Measurements from ENCODE around the gene KCNMA1. TPM values are rescaled to one million over a fixed set of nuclear protein-coding genes. Genes with fewer than 3 reads are reported as not detected.
A peak's percentile ranks its signal among the peaks of the same experiment; 100 is the strongest.

KCNMA1 gene
- total RNA-seq, 1 donor from 2014 or later, result not detected

DNA sequence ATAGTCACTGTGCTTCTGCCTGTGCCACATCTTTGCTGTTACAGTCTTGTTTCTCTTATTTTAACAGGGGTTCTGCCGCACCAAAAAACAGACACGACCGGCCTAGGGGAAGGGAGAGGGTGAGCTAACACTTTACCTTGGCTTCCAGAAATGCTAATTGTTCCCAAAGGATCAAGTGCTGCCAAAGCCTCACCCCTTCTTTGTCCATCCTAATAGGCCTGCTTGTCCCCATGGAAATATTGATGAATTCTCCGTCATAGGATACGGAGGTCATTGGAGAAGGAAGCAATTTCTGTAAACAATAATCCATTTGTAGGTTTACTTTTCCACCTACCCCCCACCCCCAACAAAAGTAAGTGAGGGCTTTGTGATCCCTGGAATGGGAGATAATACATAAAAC is 567.3 kb downstream of the KCNMA1 start:
- intact Hi-C loops (cut with micrococcal nuclease), result no loop called here

DNA sequence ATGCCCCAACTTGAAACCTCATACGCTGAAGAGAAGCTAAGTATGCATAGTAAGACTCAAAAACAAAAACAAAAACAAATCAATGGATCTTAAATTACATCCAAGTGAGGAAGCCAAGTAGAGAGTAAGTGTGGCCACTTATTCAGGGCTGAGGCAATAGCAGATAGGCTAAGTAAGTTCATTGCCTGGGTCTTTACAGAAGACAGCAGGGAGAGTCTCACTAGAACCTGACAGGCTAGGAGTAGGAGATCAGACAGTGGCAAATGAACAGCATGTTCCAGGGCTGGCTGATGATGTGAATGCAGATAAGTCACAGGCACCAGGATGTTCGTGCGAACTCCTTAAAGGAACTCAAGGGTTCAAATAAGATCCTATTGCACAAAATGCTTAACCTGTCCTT is 568.6 kb downstream of the KCNMA1 start:
- Mint-ChIP-seq H3K27ac (no peak overlapping the region), H3K4me1 (no peaks in the 10 kb centered on the region), H3K36me3 (ENCODE audit: low read depth) (no peaks in the 10 kb centered on the region), H3K27me3 (no peaks in the 10 kb centered on the region), H3K4me3 (no peak overlapping the region), H3K9me3 (no peaks in the 10 kb centered on the region)
- intact Hi-C loops (cut with micrococcal nuclease), result no loop called here
- no peak for DNase-seq

More for the DNA sequence above, 567.3 kb downstream of the KCNMA1 start:
- no peak for DNase-seq
- H3K36me3 Mint-ChIP-seq (ENCODE audit: low read depth), result no peaks in the 10 kb centered on the region
- no peaks in the 10 kb centered on the region for H3K27me3 Mint-ChIP-seq
- no peak overlapping the region for H3K4me3 Mint-ChIP-seq
- no peak overlapping the region for H3K27ac Mint-ChIP-seq
- no peaks in the 10 kb centered on the region for H3K4me1 Mint-ChIP-seq
- no peaks in the 10 kb centered on the region for H3K9me3 Mint-ChIP-seq

DNA sequence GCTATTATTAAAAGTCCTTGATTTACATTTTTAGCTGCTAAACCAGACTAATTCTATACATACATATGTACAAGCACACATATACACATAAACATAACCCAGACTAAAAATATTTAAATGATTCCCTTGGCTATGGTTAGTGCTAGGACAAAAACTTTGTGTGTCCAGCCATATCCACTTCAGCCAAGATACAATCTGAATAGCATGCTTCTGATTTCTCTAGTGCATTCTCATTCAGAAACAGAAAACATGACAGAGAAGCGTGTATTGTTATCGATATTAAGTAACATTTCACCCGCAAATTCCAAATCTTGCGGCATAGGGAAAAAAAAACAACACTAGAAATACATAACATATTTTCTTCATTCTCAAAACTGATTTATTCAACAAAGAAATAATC is 569.3 kb downstream of the KCNMA1 start:
- Mint-ChIP-seq H3K27ac (no peak overlapping the region), H3K4me3 (no peak overlapping the region), H3K4me1 (no peaks in the 10 kb centered on the region), H3K36me3 (ENCODE audit: low read depth) (no peaks in the 10 kb centered on the region), H3K9me3 (no peaks in the 10 kb centered on the region), H3K27me3 (no peaks in the 10 kb centered on the region)
- DNase-seq, result no peak
- intact Hi-C loops (cut with micrococcal nuclease), result no loop called here

DNA sequence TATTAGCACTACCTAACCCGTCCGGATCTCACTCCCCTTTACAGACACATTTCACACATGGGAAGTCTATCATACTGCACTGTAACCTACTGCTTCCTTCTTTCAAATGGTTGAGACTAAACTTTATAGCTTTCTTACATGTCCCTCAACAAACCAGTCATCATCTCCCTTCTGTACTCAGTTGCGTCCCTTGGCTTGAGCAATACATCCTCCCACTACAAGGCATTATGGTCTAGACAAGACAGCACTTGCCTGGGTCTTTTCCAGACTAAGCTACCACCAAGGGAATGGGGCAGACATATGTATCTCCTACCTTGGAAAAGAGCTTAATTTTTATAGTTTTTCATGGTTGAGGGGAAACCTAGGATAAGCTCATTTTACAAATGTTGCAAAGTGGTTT is 575.2 kb downstream of the KCNMA1 start:
- no peak overlapping the region for H3K4me3 Mint-ChIP-seq
- no peaks in the 10 kb centered on the region for H3K9me3 Mint-ChIP-seq
- H3K27me3 Mint-ChIP-seq, result peaks cover 2% of the 10 kb centered on the region
- intact Hi-C loops (cut with micrococcal nuclease), result no loop called here
- H3K27ac Mint-ChIP-seq, result no peak overlapping the region
- H3K36me3 Mint-ChIP-seq (ENCODE audit: low read depth), result no peaks in the 10 kb centered on the region
- no peaks in the 10 kb centered on the region for H3K4me1 Mint-ChIP-seq
- no peak for DNase-seq

DNA sequence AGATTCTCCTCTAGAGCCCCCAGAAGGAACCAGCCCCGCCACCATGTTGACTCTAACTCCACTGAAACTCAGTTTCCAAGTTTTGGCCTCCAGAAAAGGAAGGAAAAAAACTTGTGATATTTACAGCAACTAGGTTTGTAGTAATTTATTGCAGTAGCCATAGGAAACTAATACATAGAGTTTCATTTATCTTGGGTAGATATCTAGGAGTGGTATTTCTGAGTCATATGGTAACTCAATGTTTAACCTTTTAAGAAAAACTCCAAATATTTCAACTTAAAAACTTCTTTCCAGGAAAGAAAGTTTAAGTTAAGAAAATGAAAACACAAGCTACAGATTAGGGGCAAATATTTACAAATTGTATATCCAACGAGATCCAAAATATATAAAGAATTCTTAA is 576.7 kb downstream of the KCNMA1 start:
- no peak overlapping the region for H3K4me3 Mint-ChIP-seq
- no peaks in the 10 kb centered on the region for H3K36me3 Mint-ChIP-seq (ENCODE audit: low read depth)
- peaks cover 2% of the 10 kb centered on the region for H3K27me3 Mint-ChIP-seq
- DNase-seq, result no peak
- no peaks in the 10 kb centered on the region for H3K4me1 Mint-ChIP-seq
- intact Hi-C loops (cut with micrococcal nuclease), result no loop called here
- no peak overlapping the region for H3K27ac Mint-ChIP-seq
- no peaks in the 10 kb centered on the region for H3K9me3 Mint-ChIP-seq

DNA sequence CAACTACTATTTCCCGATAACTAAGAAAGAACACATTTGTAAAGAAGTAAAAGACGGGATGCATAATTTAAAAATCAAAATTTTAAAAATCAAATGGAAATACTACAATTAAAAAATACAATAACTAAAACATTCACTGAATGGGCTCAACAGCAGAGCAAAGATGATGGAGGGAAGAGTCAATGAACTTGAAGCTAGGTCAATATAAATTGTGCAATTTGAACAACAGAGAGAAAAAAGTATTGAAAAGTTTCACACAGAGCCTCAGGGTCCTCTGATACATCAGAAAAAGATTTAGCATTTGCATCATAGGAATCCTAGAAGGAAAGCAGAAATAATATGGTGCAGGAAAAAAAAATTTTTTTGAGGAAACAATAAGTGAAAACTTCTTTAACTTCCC is 581.0 kb downstream of the KCNMA1 start:
- no peak overlapping the region for H3K4me3 Mint-ChIP-seq

DNA sequence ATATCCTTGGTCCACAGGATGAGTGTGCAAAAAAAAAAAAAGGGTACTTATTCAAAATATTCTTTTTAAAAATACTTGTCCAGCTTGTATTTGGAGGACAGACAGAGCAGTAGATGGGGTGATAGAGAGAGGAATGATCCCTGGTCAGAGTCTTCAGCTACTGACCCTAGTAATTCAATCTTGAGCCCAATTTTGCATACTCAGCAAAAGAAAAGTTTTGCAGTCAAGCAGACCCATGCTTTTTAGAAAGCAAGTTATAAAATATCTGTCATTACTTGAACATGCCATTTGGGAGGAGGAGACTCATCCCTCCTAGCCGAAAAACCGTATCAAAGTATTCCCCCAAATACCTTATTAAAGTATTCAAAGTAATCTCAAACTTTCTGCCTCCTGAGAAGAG is 585.0 kb downstream of the KCNMA1 start:
- Mint-ChIP-seq H3K9me3 (no peaks in the 10 kb centered on the region), H3K4me1 (no peaks in the 10 kb centered on the region), H3K36me3 (ENCODE audit: low read depth) (no peaks in the 10 kb centered on the region), H3K4me3 (no peak overlapping the region), H3K27me3 (no peaks in the 10 kb centered on the region), H3K27ac (no peak overlapping the region)
- intact Hi-C loops (cut with micrococcal nuclease), result no loop called here
- no peak for DNase-seq

More for the DNA sequence above, 581.0 kb downstream of the KCNMA1 start:
- intact Hi-C loops (cut with micrococcal nuclease), result no loop called here
- H3K4me1 Mint-ChIP-seq, result no peaks in the 10 kb centered on the region
- no peak overlapping the region for H3K27ac Mint-ChIP-seq
- H3K27me3 Mint-ChIP-seq, result peaks cover 2% of the 10 kb centered on the region
- H3K36me3 Mint-ChIP-seq (ENCODE audit: low read depth), result no peaks in the 10 kb centered on the region
- no peak for DNase-seq
- H3K9me3 Mint-ChIP-seq, result no peaks in the 10 kb centered on the region

DNA sequence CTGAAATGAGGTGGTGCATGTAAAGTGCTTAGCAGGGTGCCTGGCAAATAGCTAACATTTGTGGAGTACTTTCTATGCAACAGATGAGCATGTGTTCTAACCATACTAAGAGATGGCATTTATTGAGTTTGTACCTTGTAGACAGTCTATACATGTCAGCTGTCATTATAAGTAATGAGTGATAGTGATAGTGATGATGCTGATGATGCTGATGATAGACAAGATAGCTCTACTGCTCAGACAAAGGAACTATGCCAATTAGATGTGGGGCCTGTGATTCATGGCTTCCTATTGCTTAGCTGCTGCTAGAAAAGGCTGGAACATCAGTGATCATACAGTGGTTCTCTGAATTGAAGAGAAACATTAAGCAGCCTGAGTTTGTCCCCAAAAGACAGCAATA is 585.8 kb downstream of the KCNMA1 start:
- Mint-ChIP-seq H3K4me1 (no peaks in the 10 kb centered on the region), H3K9me3 (no peaks in the 10 kb centered on the region), H3K27me3 (no peaks in the 10 kb centered on the region), H3K36me3 (ENCODE audit: low read depth) (no peaks in the 10 kb centered on the region), H3K27ac (no peak overlapping the region), H3K4me3 (no peak overlapping the region)
- intact Hi-C loops (cut with micrococcal nuclease), result no loop called here
- no peak for DNase-seq

DNA sequence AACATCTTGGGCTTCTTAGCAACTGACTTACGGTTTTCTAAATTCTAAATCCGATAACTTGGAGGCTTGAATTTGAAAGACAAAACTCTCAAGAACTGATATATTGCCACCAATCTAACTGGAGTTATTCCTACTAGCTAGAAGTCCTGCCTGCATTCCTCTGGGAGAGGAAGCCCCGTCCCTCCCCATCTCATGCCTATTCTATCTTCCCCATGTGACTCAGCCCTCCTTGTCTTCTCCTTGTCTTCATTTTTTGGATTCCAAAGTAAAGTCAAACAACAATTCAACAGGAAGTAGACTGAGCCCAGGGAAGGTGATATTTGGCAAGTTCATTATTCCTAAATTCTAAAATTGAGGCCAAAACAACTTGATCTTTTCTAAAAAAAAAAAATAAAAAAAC is 587.7 kb downstream of the KCNMA1 start:
- Mint-ChIP-seq H3K27ac (no peak overlapping the region), H3K36me3 (ENCODE audit: low read depth) (no peaks in the 10 kb centered on the region), H3K4me3 (no peak overlapping the region), H3K9me3 (no peaks in the 10 kb centered on the region), H3K27me3 (no peaks in the 10 kb centered on the region), H3K4me1 (no peaks in the 10 kb centered on the region)
- intact Hi-C loops (cut with micrococcal nuclease), result no loop called here
- no peak for DNase-seq

DNA sequence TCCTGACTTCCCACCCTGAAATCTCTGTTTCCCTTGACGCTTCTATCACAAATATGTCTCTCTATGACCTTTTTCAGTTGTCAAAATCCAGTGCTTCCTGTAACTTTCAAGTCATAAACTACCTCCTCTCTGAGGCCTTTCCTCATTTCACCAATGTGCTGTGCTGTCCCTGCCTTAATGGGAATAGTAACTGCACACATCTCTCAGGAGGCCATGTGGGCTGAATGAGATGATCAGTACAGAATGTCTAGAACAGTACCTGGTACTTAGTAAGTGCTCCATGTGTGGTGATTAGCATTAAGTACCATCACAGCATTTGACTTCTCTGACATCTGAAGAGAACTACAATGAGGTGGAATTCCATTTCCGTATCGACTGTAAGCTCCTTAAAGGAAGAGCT is 588.5 kb downstream of the KCNMA1 start:
- Mint-ChIP-seq H3K27ac (no peak overlapping the region), H3K27me3 (no peaks in the 10 kb centered on the region), H3K36me3 (ENCODE audit: low read depth) (no peaks in the 10 kb centered on the region), H3K4me1 (no peaks in the 10 kb centered on the region), H3K9me3 (no peaks in the 10 kb centered on the region), H3K4me3 (no peak overlapping the region)
- DNase-seq, result no peak
- intact Hi-C loops (cut with micrococcal nuclease), result no loop called here

DNA sequence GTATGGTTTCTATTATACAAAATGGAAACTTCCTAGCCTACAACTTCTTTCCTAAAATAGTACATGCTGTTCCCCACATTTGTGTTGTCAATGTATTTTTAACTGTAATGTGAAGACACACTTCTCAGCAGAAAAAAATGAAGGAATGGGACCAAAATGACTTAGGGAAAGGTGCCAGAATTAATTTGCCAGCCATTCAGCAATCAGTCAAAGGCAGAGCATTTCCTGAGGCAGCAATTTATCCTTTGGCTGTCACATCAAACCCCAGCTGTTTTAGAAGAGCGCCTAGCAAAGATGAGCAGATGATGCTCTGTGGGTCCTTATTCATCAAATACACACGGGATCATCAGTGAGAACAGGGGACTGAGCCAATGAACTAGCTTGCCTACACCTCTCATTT is 592.5 kb downstream of the KCNMA1 start:
- H3K9me3 Mint-ChIP-seq, result no peaks in the 10 kb centered on the region
- no peak for DNase-seq
- peaks cover 3% of the 10 kb centered on the region for H3K4me1 Mint-ChIP-seq
- H3K27me3 Mint-ChIP-seq, result peaks cover 2% of the 10 kb centered on the region
- intact Hi-C loops (cut with micrococcal nuclease), result no loop called here
- H3K4me3 Mint-ChIP-seq, result no peak overlapping the region
- no peak overlapping the region for H3K27ac Mint-ChIP-seq
- H3K36me3 Mint-ChIP-seq (ENCODE audit: low read depth), result no peaks in the 10 kb centered on the region

DNA sequence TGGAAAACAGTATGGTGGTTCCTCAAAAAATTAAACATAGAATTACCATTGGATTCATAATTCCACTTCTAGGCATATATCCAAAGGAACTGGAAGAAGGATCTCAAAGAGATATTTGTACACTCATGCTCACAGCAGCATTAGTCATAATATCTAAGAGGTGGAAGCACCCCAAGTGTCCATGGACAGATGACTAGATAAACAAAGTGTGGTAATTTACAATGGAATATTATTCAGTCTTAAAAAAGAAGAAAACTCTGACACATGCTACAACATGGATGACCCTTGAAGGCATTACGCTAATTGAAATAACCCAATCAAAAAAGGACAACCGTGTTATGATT is 594.2 kb downstream of the KCNMA1 start:
- Mint-ChIP-seq H3K4me1 (peaks cover 3% of the 10 kb centered on the region), H3K27me3 (peaks cover 2% of the 10 kb centered on the region), H3K36me3 (ENCODE audit: low read depth) (no peaks in the 10 kb centered on the region), H3K4me3 (no peak overlapping the region), H3K9me3 (no peaks in the 10 kb centered on the region), H3K27ac (no peak overlapping the region)
- DNase-seq, result no peak
- intact Hi-C loops (cut with micrococcal nuclease), result no loop called here

DNA sequence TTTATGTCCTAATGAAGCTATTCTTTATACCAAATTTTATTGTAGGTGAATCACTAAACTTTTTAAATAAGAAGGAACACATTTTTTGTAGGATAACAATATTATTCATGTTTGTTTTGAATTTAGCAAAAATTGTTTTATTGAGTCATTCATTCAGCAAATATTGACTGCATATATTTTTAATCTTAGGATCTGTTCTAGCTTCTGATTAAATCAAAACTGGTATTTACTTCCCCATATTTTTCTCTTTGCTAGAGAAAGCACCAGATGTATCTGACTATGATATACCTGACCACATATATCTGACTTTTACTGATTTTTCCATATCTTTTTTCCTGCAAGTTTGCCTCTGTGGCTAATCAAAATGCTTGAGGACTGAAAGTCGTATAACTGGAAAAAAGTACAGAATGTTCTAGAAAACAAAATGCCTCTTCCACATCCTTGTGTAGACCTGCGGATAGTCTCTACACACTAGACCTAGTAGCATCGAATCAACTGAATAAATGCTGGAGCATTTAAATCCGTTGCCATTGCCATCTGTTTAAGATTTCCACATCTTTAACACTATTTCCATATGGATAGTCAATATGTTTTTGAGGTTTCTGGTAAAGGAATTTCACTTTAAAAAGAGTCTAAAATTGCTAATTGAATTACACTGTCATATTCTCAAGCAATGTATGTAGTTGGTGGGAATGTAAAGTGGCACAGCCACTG is 594.7 kb downstream of the KCNMA1 start:
- Mint-ChIP-seq H3K9me3 (no peaks in the 10 kb centered on the region), H3K27me3 (peaks cover 2% of the 10 kb centered on the region), H3K4me3 (no peak overlapping the region), H3K27ac (no peak overlapping the region), H3K4me1 (peaks cover 3% of the 10 kb centered on the region), H3K36me3 (ENCODE audit: low read depth) (no peaks in the 10 kb centered on the region)
- DNase-seq, result no peak
- intact Hi-C loops (cut with micrococcal nuclease), result no loop called here

DNA sequence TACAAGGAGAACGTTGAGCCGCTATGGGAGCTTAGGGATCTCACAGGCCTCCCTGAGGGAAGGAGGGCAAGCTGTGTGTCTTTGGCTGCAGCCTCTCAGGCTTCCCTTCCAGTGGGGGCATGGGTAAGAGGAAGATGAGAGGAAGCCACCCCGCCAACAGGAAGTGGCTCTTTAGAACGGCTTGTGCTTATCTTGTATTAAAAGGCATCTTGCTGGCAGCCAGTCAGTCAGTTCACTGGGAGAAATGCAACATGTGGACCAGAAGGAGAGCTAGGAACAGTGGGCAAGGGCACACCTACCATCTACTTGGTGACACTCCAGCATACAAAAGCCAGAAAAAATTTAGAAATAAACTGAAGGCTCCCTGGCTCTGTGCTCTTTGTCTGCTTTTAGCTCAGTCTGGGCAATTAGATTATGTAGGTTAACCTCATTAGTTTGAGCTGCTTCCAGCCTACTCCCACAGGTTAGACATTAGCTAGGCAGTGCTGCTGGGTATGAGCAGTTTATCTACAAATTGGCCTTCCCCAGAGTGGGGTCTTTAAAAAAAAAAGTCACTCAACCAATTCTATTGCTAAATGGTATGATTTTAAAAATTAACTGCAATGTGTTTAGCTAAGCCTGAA is 595.9 kb downstream of the KCNMA1 start:
- H3K27me3 Mint-ChIP-seq, result peaks cover 2% of the 10 kb centered on the region
- peaks cover 3% of the 10 kb centered on the region for H3K4me1 Mint-ChIP-seq
- no peaks in the 10 kb centered on the region for H3K9me3 Mint-ChIP-seq
- peak overlapping the region; percentile 30 for H3K4me3 Mint-ChIP-seq
- H3K27ac Mint-ChIP-seq, result no peak overlapping the region
- no peaks in the 10 kb centered on the region for H3K36me3 Mint-ChIP-seq (ENCODE audit: low read depth)
- intact Hi-C loops (cut with micrococcal nuclease), result no loop called here
- DNase-seq, result peak; percentile 65

DNA sequence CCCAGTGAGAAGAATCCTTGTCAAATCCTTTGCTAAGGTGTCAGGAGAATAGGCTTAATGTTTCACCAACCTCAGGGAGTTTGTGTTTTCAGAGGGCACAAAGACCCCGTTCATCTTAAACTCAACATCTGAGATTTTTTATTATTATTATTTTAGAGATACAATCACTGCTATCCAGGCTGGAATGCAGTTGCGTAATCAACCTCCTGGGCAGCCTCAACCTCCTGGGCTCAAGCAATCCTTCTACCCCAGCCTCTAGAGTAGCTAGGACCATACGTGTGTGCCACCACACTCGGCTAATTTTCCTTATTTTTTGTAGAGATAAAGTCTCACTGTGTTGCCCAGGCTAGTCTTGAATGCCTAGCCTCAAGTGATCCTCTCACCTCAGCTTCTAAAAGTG is 599.2 kb downstream of the KCNMA1 start:
- no peaks in the 10 kb centered on the region for H3K36me3 Mint-ChIP-seq (ENCODE audit: low read depth)
- no peak for DNase-seq
- H3K4me1 Mint-ChIP-seq, result peaks cover 3% of the 10 kb centered on the region
- H3K4me3 Mint-ChIP-seq, result no peak overlapping the region
- no peaks in the 10 kb centered on the region for H3K9me3 Mint-ChIP-seq
- intact Hi-C loops (cut with micrococcal nuclease), result no loop called here
- H3K27ac Mint-ChIP-seq, result no peak overlapping the region
- H3K27me3 Mint-ChIP-seq, result no peaks in the 10 kb centered on the region
